Natural killer cell (primary cell): Measurements from ENCODE around the gene STUB1. TPM values are rescaled to one million over a fixed set of nuclear protein-coding genes. Genes with fewer than 3 reads are reported as not detected.

Experiments used
- ATAC-seq, 3 donors: fragments of 150-1000 bp in 2 of 3; fragments of 200-7000 bp in 1 of 3; cut with Tn5 transposase; 1 replicate in 1 of 3; 2 replicates in 2 of 3; pipeline ENCODE4 v1.10.0; 2021; ENCODE audit warnings: mild to moderate bottlenecking in 2 of 3, moderate library complexity in 2 of 3
- DNase-seq, 2 donors: peaks; one replicate each; pipeline versions ENCODE4 v3.0.0 to v3.0.0-alpha.2; 2013 to 2021; ENCODE audit warnings: mixed read lengths in 1 of 2
- H3K27ac ChIP-seq: one replicate; pipeline ENCODE4 v1.5.1; 2013; ENCODE audit warnings: mild to moderate bottlenecking, low read length
- H3K27me3 ChIP-seq: one replicate; pipeline ENCODE4 v1.6.1; 2013; ENCODE audit warnings: low read length; ENCODE audit not compliant: control insufficient read depth, insufficient read depth
- H3K36me3 ChIP-seq: one replicate; pipeline ENCODE4 v1.6.1; 2013; ENCODE audit warnings: low read length; ENCODE audit not compliant: control insufficient read depth, insufficient read depth
- H3K4me1 ChIP-seq: one replicate; pipeline ENCODE4 v1.6.1; 2013; ENCODE audit warnings: low read length; ENCODE audit not compliant: control insufficient read depth, insufficient read depth
- H3K4me3 ChIP-seq: one replicate; pipeline ENCODE4 v1.5.1; 2013; ENCODE audit warnings: low read length
- H3K9me3 ChIP-seq: one replicate; pipeline ENCODE4 v1.6.1; 2013; ENCODE audit warnings: low read length; ENCODE audit not compliant: control insufficient read depth, insufficient read depth
- H3K27ac Mint-ChIP-seq, 2 donors: one replicate each; pipeline ENCODE4 v1.8.0; 2022; ENCODE audit warnings: mild to moderate bottlenecking in 2 of 2, mixed read lengths in 2 of 2, moderate library complexity in 1 of 2
- H3K27me3 Mint-ChIP-seq, 2 donors: one replicate each; pipeline ENCODE4 v1.8.0; 2022; ENCODE audit warnings: low read depth in 2 of 2, mixed read lengths in 2 of 2
- H3K36me3 Mint-ChIP-seq: one replicate; pipeline ENCODE4 v1.8.0; 2022; ENCODE audit warnings: mixed read lengths
- H3K4me1 Mint-ChIP-seq, 2 donors: one replicate each; pipeline ENCODE4 v1.8.0; 2022; ENCODE audit warnings: mixed read lengths in 2 of 2
- H3K4me3 Mint-ChIP-seq: one replicate; pipeline ENCODE4 v1.8.0; 2022; ENCODE audit warnings: mild to moderate bottlenecking, moderate library complexity, mixed read lengths
- H3K9me3 Mint-ChIP-seq, 2 donors: one replicate each; pipeline ENCODE4 v1.8.0; 2022; ENCODE audit warnings: mixed read lengths in 2 of 2
- WGBS: methylation state at CpG from one replicate; pipeline ENCODE4 v1.1.7; 2013; ENCODE audit warnings: missing lambda C conversion rate; ENCODE audit not compliant: insufficient coverage; 5-methylcytosine and 5-hydroxymethylcytosine counted together
- intact Hi-C: fragments of 100-400 bp; cut with micrococcal nuclease; formaldehyde crosslinking; loops from one replicate; pipeline ENCODE4 v1.14.2; 2022
- total RNA-seq, 4 donors: library from RNA; stranded (reverse); fragments of 120-200 nt in 1 of 4; gene quantifications; one replicate each; pipeline versions ENCODE4 v1.2.3 to v1.2.4, GENCODE V29; 2013 to 2022
- TF ChIP-seq, protein P1 (sequence below): fragments of 200-600 bp; IDR thresholded peaks from one replicate; pipeline ENCODE4 v1.8.0; 2022; ENCODE audit warnings: antibody characterized with exemption

Gene STUB1
- total RNA-seq, 3 donors from 2014 or later (not counting 1 experiment from before 2014, with no cell fraction given), result 89.5 to 95.4 (median 93.5) TPM

DNA sequence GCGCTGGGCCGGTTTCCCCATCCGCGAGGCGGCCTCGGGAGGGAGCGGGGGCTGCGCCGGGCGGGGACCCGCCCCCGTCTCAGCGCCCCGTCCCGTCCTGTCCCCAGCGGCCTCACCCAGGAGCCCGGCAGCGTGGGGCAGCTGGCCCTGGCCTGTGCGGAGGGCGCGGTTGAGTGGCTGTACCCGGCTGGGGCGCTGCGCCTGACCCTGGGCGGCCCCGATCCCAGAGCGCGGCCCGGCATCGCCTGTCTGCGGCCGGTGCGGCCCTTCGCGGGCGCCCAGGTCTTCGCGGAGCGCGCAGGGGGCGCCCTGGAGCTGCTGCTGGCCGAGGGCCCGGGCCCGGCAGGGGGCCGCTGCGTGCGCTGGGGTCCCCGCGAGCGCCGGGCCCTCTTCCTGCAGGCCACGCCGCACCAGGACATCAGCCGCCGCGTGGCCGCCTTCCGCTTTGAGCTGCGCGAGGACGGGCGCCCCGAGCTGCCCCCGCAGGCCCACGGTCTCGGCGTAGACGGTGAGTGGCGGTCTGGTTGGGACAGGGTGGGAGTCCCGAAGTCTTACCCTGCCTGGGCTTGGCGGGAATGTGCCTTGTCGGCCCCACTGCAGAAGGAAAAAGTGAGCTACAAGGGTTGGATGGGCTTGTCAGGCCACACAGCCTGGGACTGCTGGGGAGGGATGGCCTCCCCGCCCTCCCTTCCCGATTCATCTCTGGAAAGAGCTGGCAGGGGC lies 35.4 kb downstream of the STUB1 start:
- ATAC-seq (peak; percentile 1 to 12 (median 5)), DNase-seq (peak in 1 of 2 donors; percentile 47)
- Mint-ChIP-seq H3K9me3 (no peaks in the 10 kb centered on the region), H3K27ac (no peak overlapping the region), H3K4me3 (peak overlapping the region; percentile 72), H3K27me3 (peaks cover 0 to 4% of the 10 kb centered on the region in 2 donors), H3K4me1 (peaks cover 0 to 23% of the 10 kb centered on the region in 2 donors), H3K36me3 (no peaks in the 10 kb centered on the region)
- Histone ChIP-seq H3K27me3 (peaks cover 12% of the 10 kb centered on the region), H3K27ac (no peak overlapping the region), H3K4me3 (no peak overlapping the region), H3K4me1 (peaks cover 34% of the 10 kb centered on the region), H3K9me3 (no peaks in the 10 kb centered on the region), H3K36me3 (no peaks in the 10 kb centered on the region)
- intact Hi-C loops, result loop anchor here (2.0 to 10.0 kb wide), 2 partner anchors 25 to 339 kb away; partner anchors contain the start of gene CIAO3
- TF ChIP-seq, protein P1, sequence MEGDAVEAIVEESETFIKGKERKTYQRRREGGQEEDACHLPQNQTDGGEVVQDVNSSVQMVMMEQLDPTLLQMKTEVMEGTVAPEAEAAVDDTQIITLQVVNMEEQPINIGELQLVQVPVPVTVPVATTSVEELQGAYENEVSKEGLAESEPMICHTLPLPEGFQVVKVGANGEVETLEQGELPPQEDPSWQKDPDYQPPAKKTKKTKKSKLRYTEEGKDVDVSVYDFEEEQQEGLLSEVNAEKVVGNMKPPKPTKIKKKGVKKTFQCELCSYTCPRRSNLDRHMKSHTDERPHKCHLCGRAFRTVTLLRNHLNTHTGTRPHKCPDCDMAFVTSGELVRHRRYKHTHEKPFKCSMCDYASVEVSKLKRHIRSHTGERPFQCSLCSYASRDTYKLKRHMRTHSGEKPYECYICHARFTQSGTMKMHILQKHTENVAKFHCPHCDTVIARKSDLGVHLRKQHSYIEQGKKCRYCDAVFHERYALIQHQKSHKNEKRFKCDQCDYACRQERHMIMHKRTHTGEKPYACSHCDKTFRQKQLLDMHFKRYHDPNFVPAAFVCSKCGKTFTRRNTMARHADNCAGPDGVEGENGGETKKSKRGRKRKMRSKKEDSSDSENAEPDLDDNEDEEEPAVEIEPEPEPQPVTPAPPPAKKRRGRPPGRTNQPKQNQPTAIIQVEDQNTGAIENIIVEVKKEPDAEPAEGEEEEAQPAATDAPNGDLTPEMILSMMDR, result no peak
- WGBS, result 3% methylated on average over 74 of the region's 74 CpGs

DNA sequence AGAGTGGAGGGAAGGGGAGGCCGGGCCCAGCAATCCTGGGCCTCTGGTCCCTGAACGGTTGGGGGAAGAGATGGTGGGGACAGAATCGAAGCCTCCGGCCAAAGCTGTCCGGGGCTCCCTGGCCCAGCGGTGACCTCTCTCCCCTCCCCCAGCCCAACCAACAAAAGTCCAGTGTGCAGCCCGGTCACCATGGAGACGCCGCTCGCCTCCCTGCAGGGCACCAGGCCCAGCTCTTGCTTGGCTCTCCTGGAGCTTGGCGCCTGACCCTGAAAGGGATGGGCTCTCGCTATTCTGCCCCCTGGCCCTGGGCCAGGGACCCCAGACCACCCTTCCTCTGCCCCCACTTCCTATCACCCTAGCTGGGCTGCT lies 36.0 kb downstream of the STUB1 start:
- Mint-ChIP-seq H3K4me3 (peak overlapping the region; percentile 63), H3K27me3 (peaks cover 0 to 4% of the 10 kb centered on the region in 2 donors), H3K9me3 (no peaks in the 10 kb centered on the region), H3K27ac (no peak overlapping the region), H3K36me3 (no peaks in the 10 kb centered on the region), H3K4me1 (peaks cover 0 to 23% of the 10 kb centered on the region in 2 donors)
- H3K4me1 ChIP-seq, result peaks cover 36% of the 10 kb centered on the region
- intact Hi-C loops, result loop anchor here (10.0 kb wide), 1 partner anchor 339 kb away; no protein-coding TSS in a partner anchor
- DNase-seq, result no peak
- no peak overlapping the region for H3K27ac ChIP-seq
- 43% methylated on average over 9 of the region's 12 CpGs for WGBS
- peaks cover 10% of the 10 kb centered on the region for H3K27me3 ChIP-seq
- ATAC-seq, result no peak
- no peaks in the 10 kb centered on the region for H3K36me3 ChIP-seq
- H3K9me3 ChIP-seq, result no peaks in the 10 kb centered on the region
- TF ChIP-seq, protein P1, result no peak
- no peak overlapping the region for H3K4me3 ChIP-seq

DNA sequence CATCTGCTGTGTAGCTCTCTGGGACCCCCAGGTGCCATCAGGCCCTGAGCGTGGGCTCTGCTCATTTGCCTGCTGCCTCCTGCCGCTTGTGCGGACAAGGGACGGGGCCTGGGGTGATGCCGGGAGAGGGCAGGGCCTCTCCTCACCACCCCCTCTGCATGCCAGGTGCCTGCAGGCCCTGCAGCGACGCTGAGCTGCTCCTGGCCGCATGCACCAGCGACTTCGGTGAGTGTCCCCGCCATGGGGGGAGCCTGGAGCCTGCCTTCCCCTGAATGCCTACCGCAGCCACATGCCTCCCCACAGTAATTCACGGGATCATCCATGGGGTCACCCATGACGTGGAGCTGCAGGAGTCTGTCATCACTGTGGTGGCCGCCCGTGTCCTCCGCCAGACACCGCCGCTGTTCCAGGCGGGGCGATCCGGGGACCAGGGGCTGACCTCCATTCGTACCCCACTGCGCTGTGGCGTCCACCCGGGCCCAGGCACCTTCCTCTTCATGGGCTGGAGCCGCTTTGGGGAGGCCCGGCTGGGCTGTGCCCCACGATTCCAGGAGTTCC lies 36.6 kb downstream of the STUB1 start:
- H3K27me3 ChIP-seq, result peaks cover 10% of the 10 kb centered on the region
- H3K4me1 ChIP-seq, result peaks cover 40% of the 10 kb centered on the region
- ATAC-seq (no peak), DNase-seq (no peak)
- Mint-ChIP-seq H3K27ac (no peak overlapping the region), H3K4me1 (peaks cover 0 to 23% of the 10 kb centered on the region in 2 donors), H3K9me3 (no peaks in the 10 kb centered on the region), H3K4me3 (peak overlapping the region; percentile 63), H3K36me3 (no peaks in the 10 kb centered on the region), H3K27me3 (peaks cover 0 to 4% of the 10 kb centered on the region in 2 donors)
- WGBS, result 94% methylated on average over 29 of the region's 29 CpGs
- intact Hi-C loops, result loop anchor here (10.0 kb wide), 1 partner anchor 338 kb away; no protein-coding TSS in a partner anchor
- H3K36me3 ChIP-seq, result no peaks in the 10 kb centered on the region
- H3K9me3 ChIP-seq, result no peaks in the 10 kb centered on the region
- H3K4me3 ChIP-seq, result no peak overlapping the region
- H3K27ac ChIP-seq, result no peak overlapping the region
- TF ChIP-seq, protein P1, result no peak
